Ectodermal cell (in vitro differentiated cells): ENCODE measurements around the gene SLC9A5.
A peak's percentile ranks its signal among the peaks of the same experiment; 100 is the strongest.

Source experiments
- H3K27ac ChIP-seq: 2 replicates; pipeline ENCODE4 v1.7.0; 2013; ENCODE audit warnings: mild to moderate bottlenecking, low read depth, low read length; ENCODE audit not compliant: insufficient read depth, poor library complexity, severe bottlenecking
- H3K27me3 ChIP-seq: 2 replicates; pipeline ENCODE4 v1.7.0; 2013; ENCODE audit warnings: mild to moderate bottlenecking, low read length; ENCODE audit not compliant: insufficient read depth, control insufficient read depth, poor library complexity, severe bottlenecking
- H3K36me3 ChIP-seq: one replicate; pipeline ENCODE4 v1.7.0; 2013; ENCODE audit warnings: low read length; ENCODE audit not compliant: control insufficient read depth, insufficient read depth
- H3K4me1 ChIP-seq: one replicate; pipeline ENCODE4 v1.7.0; 2013; ENCODE audit warnings: low read length; ENCODE audit not compliant: control insufficient read depth, insufficient read depth
- H3K4me3 ChIP-seq: 2 replicates; pipeline ENCODE4 v1.7.0; 2013; ENCODE audit warnings: low read depth, low read length, control low read depth; ENCODE audit not compliant: insufficient read depth
- H3K9me3 ChIP-seq: 2 replicates; pipeline ENCODE4 v1.7.0; 2013; ENCODE audit warnings: mild to moderate bottlenecking, low read length, moderate library complexity; ENCODE audit not compliant: control insufficient read depth
- WGBS, 2 experiments: methylation state at CpG; one replicate each; pipeline ENCODE4 v1.1.7; 2013; ENCODE audit warnings: missing lambda C conversion rate in 2 of 2; 5-methylcytosine and 5-hydroxymethylcytosine counted together

SLC9A5 gene

DNA sequence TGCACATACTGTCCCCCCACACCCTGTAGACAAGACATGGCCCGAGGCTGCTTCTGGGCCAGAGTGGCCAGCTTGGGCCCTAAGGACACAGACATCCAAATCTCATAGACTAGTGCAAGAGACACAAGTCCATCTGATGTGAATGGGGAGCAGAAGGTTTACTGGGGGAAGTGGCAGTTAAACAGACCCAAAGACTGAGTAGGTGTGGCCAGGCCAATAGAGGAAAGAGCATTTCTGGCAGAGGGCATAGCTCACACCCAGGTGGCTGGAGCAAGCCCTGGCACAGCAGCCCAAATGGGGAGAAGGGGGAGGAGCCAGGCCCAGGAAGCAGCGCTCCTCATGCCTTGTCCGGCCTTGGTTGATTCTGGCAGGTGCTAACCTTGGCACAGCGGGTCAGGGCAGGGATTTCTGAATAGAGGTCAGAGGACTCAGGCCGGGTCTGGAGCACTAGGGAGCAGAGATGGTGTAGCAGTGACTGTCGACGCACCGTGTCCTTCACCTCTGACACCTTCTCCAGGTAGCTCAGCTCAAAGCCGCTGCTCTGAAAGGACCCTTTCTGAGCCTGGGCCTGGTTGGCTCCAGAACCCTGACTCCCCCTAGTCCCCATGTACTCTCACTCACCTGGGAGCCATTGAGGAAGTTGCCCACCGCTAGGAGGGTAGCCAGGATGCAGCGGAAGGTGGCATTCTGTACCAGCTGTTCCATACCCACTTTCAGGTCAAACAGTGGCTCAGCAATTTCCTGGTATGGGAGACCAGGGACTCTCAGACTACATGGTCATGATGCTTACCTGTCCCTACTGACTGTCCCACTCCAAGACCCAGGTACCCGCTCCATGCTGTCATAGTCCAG lies 17.7 kb upstream of the SLC9A5 start:
- H3K36me3 ChIP-seq, result peaks cover 9% of the 10 kb centered on the region
- no peaks in the 10 kb centered on the region for H3K9me3 ChIP-seq
- no peaks in the 10 kb centered on the region for H3K27me3 ChIP-seq
- H3K4me3 ChIP-seq, result no peak overlapping the region
- 94 to 96% methylated on average over 12 of the region's 12 CpGs for WGBS, 2 experiments
- H3K27ac ChIP-seq, result no peak overlapping the region
- H3K4me1 ChIP-seq, result peaks cover 3% of the 10 kb centered on the region

DNA sequence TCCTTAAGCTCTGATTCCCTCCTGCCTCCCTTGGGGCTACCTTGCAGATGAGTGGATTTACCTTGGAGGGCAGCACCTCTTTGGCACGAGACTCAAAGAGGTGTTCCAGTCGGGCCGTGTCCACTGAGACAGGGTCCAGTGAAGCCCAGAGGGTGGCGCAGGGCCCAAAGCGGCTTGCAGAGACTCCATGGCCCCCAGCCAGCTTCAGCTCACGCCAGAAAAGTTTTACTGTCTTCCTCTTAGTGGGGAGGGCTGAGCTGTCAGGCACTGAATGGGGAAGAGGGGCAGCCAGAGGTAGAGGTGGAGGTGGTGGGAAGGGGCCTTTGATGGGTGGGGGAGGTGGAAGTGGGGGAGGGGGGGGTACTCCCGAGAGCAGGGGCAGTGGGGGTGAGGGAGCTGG lies 15.2 kb upstream of the SLC9A5 start:
- peaks cover 5% of the 10 kb centered on the region for H3K36me3 ChIP-seq
- no peaks in the 10 kb centered on the region for H3K9me3 ChIP-seq
- WGBS, 2 experiments, result 91 to 93% methylated on average over 6 to 7 of the region's 7 CpGs
- H3K4me1 ChIP-seq, result peaks cover 3% of the 10 kb centered on the region
- no peak overlapping the region for H3K27ac ChIP-seq
- H3K27me3 ChIP-seq, result no peaks in the 10 kb centered on the region
- no peak overlapping the region for H3K4me3 ChIP-seq

DNA sequence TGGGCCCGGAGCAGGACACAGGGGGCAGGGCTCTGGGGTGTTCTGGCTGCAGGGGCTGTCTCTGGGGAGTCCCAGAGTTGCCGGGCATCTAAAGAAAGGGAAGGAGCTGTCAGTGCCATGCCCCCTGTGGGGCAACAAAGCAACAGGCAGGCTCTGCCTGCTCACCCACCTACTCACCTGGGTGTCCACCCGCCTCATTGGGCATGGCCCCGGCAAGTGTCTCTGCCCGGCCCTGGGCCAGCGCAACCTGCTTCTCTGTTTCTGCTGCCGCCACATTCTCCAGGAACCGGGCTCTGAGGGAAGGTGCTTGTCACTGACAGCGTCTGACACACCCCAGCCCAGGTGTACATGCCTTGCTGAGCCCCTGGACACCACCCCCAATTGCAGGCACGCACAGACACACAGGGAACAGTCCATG lies 14.6 kb upstream of the SLC9A5 start:
- Histone ChIP-seq H3K9me3 (no peaks in the 10 kb centered on the region), H3K27me3 (no peaks in the 10 kb centered on the region), H3K36me3 (no peaks in the 10 kb centered on the region), H3K27ac (no peak overlapping the region), H3K4me3 (no peak overlapping the region), H3K4me1 (peaks cover 3% of the 10 kb centered on the region)
- WGBS, 2 experiments, result 94% methylated on average over 10 of the region's 10 CpGs

DNA sequence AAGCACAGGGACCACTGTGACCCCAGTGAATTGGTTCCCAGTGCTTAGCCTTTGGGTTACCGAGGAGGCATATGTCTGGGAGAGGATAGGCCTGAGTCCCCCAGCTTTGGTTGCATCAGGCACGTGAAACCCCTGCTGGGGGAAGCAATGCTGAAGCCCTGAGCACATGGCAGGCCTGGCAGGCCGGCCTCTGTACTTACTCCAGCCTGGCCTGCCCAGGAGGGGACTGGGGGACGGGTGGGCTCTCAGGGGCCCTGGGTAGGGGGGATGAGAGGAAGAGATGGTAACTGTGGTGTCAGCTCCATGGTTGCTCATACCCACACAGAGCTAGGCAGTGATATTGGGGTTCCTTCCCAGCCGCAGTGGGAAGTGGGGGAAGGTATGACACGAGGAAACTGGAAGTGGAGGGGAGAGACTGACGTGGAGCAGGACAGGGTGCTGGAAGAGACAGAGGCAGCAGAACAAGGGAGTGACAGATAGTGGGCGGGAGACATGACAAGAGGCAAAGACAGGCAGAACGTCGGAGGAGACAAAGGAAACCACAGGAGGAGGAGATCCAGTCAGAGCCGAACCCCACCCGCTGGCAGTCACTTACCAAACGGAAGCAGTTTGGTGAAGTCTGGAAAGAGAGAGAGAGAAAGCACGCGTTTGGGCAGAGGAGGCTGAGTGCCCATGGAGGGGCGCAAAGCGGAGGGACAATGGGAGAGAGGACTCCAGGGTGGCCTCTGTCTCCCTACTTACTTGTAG lies 12.8 kb upstream of the SLC9A5 start:
- peaks cover 3% of the 10 kb centered on the region for H3K4me1 ChIP-seq
- H3K27me3 ChIP-seq, result no peaks in the 10 kb centered on the region
- WGBS, 2 experiments, result 84% methylated on average over 17 of the region's 17 CpGs
- H3K27ac ChIP-seq, result peak overlapping the region; percentile 48
- no peaks in the 10 kb centered on the region for H3K36me3 ChIP-seq
- H3K4me3 ChIP-seq, result no peak overlapping the region
- H3K9me3 ChIP-seq, result no peaks in the 10 kb centered on the region

DNA sequence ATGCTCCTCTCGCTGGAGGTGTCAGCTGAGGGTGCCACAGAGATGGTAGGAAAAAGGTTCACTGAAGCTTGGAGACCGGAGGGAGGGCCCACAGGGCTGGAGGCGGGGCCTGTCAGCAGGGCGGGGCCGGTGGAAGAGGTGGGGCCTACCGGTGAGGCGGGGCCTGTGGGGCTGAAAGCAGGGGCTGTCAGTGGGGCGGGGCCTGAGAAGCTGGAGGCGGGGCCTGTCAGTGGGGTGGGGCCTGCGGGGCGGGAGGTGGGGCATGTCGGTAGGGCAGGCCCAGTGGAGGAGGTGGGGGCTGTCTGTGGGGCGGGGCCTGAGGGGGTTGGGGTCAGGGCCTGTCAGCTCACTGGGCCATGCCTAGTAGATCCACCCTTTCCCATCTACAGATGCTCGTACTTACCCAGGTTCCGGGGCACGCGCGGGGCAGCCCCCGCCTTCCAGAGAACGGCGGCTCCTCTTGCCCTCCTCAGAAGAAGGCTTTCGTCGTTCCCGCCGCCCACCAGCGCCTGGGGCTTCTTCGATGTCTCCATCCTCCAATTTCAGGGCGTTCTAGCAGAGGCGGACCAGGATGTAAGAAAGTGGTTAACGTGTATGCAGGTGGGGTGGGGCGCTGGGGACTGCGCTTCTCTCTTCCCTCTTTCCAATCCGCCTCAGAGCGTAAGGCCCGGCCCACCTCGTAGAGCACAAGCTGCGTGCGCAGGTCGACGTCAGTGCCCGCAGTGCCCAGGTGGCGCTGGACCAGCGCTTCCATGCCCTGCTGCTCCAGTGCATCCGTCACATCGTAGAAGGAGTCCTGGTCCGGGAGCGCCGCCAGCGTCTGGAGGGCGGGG lies 12.0 kb upstream of the SLC9A5 start:
- H3K4me1 ChIP-seq, result peaks cover 3% of the 10 kb centered on the region
- H3K27ac ChIP-seq, result no peak overlapping the region
- H3K36me3 ChIP-seq, result no peaks in the 10 kb centered on the region
- H3K4me3 ChIP-seq, result no peak overlapping the region
- no peaks in the 10 kb centered on the region for H3K27me3 ChIP-seq
- no peaks in the 10 kb centered on the region for H3K9me3 ChIP-seq
- WGBS, 2 experiments, result 87 to 91% methylated on average over 50 of the region's 50 CpGs

DNA sequence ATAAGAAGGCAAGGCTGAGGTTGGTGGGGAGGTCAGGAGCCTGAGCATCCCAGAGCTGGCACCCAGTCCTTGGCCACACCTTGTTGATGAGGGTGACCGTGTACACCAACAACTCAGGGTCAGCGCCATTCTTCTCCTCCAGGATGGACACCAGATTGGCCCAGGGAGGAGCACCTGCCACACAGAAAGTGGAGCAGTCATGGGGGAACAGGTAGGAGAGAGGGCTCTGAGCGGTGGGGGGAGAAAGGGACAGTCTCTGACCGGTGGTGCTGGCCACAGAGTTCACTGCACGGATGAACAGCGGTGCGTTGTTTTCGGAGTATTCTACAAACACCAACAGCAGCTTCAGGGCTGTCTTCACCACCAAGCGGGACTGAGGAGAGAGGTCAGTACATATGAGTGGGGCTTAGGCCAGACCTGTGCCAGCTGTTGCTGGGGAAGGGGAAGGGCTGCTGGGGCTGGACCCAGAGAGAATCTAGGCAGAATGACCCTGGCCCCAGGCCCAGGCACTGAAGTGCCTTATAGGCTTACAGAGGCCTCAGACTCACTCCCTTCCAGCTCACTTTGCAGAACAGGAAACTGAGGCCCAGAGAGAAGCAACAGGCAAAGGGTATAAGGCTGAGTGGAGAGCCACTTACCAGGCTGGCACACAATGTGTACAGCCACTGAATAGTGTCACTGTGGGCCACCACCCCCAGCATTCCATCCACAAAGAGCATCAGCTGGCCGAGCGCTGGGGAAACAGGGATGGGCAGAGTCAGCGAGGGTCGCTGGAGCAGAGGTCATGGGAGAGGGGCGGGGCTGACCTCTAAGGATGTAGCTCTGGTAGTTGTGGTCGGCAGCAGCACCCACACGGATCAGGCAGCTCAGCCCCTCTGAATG lies 11.1 kb upstream of the SLC9A5 start:
- WGBS, 2 experiments, result 90 to 95% methylated on average over 16 of the region's 16 CpGs
- Histone ChIP-seq H3K27ac (no peak overlapping the region), H3K9me3 (no peaks in the 10 kb centered on the region), H3K36me3 (no peaks in the 10 kb centered on the region), H3K4me3 (no peak overlapping the region), H3K27me3 (no peaks in the 10 kb centered on the region), H3K4me1 (peaks cover 3% of the 10 kb centered on the region)

DNA sequence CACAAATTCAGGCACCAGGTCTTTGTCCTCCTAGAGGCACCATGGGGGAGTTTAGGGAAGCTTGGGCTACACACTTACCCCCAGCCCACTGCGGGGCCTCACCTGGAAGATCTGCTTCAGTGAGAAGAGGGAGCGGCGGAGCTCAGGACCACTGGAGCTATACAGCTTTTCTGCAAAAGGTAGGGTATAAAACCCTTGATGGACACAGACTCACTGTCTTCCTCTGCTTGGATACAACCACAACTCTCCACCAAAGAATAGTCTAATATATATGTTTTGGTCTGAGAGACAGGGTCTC lies 10.6 kb upstream of the SLC9A5 start:
- Histone ChIP-seq H3K27me3 (no peaks in the 10 kb centered on the region), H3K4me1 (peaks cover 3% of the 10 kb centered on the region), H3K9me3 (no peaks in the 10 kb centered on the region), H3K4me3 (no peak overlapping the region), H3K27ac (no peak overlapping the region), H3K36me3 (no peaks in the 10 kb centered on the region)
- 87 to 93% methylated on average over 3 of the region's 3 CpGs for WGBS, 2 experiments

DNA sequence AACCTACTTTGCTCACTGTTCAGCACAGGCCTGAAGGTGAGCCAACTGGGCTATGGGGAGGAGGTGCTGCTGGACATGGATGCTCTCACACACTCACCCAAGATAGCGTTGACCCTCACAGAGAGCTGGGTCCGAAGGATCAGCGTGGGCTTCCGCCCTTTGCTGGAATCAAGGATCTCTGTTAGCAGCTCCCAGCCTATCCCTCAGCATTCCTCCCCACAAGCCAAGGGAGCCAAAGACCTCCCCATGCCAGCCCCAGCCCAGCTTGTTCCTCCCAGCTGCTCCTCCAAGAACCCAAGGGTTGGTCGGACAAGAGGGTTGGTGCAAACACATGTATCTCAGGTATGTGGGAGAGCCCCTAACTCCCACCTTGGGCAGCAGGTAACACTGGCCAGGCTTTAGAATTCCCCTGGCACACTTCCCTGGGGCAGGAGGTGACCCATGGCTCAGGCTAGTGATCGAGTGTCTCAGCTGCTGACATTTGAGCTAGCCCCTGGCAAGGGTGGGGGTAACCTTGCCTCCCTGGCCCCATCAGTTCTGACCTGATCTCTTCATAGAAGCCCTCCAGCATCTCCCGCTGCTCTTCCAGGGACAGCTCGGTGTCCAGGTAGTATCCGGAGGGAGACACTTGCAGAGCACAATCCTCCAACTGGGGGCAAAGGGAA lies 9.8 kb upstream of the SLC9A5 start:
- no peaks in the 10 kb centered on the region for H3K36me3 ChIP-seq
- WGBS, 2 experiments, result 95 to 97% methylated on average over 9 of the region's 9 CpGs
- H3K4me3 ChIP-seq, result no peak overlapping the region
- no peak overlapping the region for H3K27ac ChIP-seq
- H3K9me3 ChIP-seq, result no peaks in the 10 kb centered on the region
- no peaks in the 10 kb centered on the region for H3K27me3 ChIP-seq
- H3K4me1 ChIP-seq, result peaks cover 3% of the 10 kb centered on the region

DNA sequence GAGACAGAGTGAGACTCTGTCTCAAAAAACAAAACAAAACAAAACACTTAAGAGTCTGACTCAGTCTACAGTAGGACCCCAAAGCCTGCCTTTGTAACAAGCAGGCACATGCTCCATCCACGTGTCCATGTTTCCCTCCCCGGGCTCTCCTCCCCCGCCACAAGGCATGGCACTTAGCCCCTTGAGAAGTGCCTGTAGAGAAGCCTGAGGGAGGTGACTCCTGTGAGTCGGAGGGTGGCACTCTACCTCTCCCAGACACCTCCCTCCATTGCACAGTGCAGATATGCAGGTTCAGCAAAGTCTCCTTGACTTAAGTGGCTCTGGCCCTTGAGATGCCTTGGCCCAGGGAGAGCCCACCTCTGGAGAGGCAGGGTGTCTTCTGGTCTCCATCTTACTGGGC lies 8.3 kb upstream of the SLC9A5 start:
- H3K4me3 ChIP-seq, result no peak overlapping the region
- peaks cover 8% of the 10 kb centered on the region for H3K4me1 ChIP-seq
- 88 to 91% methylated on average over 4 of the region's 4 CpGs for WGBS, 2 experiments
- H3K36me3 ChIP-seq, result no peaks in the 10 kb centered on the region
- no peaks in the 10 kb centered on the region for H3K27me3 ChIP-seq
- H3K27ac ChIP-seq, result no peak overlapping the region
- H3K9me3 ChIP-seq, result no peaks in the 10 kb centered on the region
